Smooth muscle cell of bladder (primary cell): ENCODE data around the gene PCAT7. TPM values are rescaled to one million over a fixed set of nuclear protein-coding genes. Genes with fewer than 3 reads are reported as not detected.

ENCODE experiments used
- total RNA-seq: library from RNA; depleted of rRNA; stranded (reverse); fragments of >200 nt; gene quantifications from 2 replicates; pipeline ENCODE4 v1.2.3, GENCODE V29; 2014

PCAT7 gene
- not detected in 2 replicates for total RNA-seq

DNA sequence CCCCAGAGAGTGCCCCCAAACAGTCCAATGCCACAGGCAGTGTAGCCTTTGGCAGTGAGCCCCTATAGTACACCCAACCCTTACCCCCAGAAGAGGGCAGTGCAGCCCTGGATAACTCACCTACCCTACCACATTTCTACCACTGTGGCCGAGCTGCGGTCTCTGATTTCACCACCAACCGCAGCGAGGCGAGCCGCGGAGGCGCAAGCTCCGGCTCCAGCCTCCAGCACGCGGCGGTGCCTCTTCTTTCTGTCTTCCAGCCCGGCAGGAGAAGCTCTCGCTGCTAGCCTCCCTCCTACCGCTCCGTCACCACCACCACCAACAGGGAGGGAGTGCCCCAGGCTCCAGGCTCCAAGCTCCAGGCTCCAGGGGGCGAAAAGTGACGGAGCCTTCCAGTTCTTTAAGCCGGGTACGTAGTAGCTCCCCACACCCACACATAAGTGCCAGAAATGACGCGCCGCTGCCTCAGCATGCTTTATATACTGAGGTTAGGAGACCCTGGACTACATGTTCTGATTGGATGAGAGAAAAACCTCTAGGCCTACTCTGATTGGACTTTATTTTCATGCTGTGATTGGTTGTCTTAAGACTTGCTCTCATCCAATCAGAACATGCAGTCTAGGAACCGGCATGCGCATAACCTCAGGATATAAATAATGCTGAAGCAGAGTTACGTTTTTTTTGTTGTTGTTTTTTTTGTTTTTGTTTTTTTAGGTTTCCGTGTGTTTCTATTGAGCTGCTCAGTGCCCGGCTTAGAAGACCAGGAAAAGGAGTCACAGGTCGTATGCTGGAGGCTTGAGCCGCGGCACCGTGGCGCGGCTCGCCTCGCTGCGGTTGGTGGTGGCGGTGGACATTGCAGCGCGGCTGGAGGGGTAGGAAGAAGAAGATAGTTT lies at the start of gene PCAT7:
Gene PCAT7, plus strand, starts transcription at position 645 of the 893 bp plus-strand sequence.

GRCh38 chr9:94593459-94594345 lies 38.8 kb downstream of the PCAT7 start, which contains the start of gene FBP2:
Gene FBP2, minus strand, starts transcription at chr9:94593824. Its CDS starts 98 bp downstream, at chr9:94593726.

Other genes starting within 250 kb of the PCAT7 start
- gene NUTM2F, start 226.4 kb upstream of the PCAT7 start, total RNA-seq = not detected in 2 replicates
- not detected in 2 replicates for gene FBP2, start 38.7 kb downstream of the PCAT7 start, total RNA-seq
- not detected in 2 replicates for gene FBP1, start 84.4 kb downstream of the PCAT7 start, total RNA-seq
- 42.0 and 51.2 TPM in 2 replicates for gene AOPEP, start 171.6 kb downstream of the PCAT7 start, total RNA-seq